CD14-positive monocyte (primary cell): ENCODE results near the gene TRRAP. TPM values are rescaled to one million over a fixed set of nuclear protein-coding genes. Genes with fewer than 3 reads are reported as not detected.

Source experiments
- DNase-seq, 3 donors: peaks; one replicate each; pipeline ENCODE4 v3.0.0-alpha.2; 2011 to 2022
- H2AFZ ChIP-seq: 2 replicates; pipeline ENCODE4 v1.6.0; 2012; ENCODE audit warnings: mild to moderate bottlenecking, low read depth, low read length, inconsistent platforms; ENCODE audit not compliant: insufficient read depth, poor library complexity, severe bottlenecking
- H3K27ac ChIP-seq, 2 donors: 1 replicate in 1 of 2; 2 replicates in 1 of 2; pipeline ENCODE4 v1.5.1; 2012 to 2013; ENCODE audit warnings: low read length in 2 of 2, control low read depth in 1 of 2, inconsistent platforms in 1 of 2, low read depth in 1 of 2, mild to moderate bottlenecking in 1 of 2
- H3K27me3 ChIP-seq, 2 donors: one replicate each; pipeline versions ENCODE4 v1.6.0 to v1.6.1; 2011 to 2013; ENCODE audit warnings: low read length in 2 of 2; ENCODE audit not compliant: control insufficient read depth in 2 of 2, insufficient read depth in 2 of 2
- H3K36me3 ChIP-seq, 2 donors: replicated peaks in 1 of 2; 1 replicate in 1 of 2; 2 replicates in 1 of 2; pipeline versions ENCODE4 v1.5.1 to v1.6.1; 2012 to 2013; ENCODE audit warnings: low read length in 2 of 2, control low read depth in 1 of 2, inconsistent platforms in 1 of 2, mild to moderate bottlenecking in 1 of 2; ENCODE audit not compliant: insufficient read depth in 2 of 2, control insufficient read depth in 1 of 2
- H3K4me1 ChIP-seq, 2 donors: 1 replicate in 1 of 2; 2 replicates in 1 of 2; pipeline versions ENCODE4 v1.5.1 to v1.6.1; 2012 to 2013; ENCODE audit warnings: low read length in 2 of 2, control low read depth in 1 of 2, inconsistent platforms in 1 of 2, mild to moderate bottlenecking in 1 of 2, moderate library complexity in 1 of 2; ENCODE audit not compliant: insufficient read depth in 2 of 2, control insufficient read depth in 1 of 2
- H3K4me2 ChIP-seq: replicated peaks from 2 replicates; pipeline ENCODE3; 2012; ENCODE audit warnings: low read length, moderate library complexity, mild to moderate bottlenecking; ENCODE audit not compliant: poor library complexity, severe bottlenecking; ENCODE audit errors: extremely low read depth
- H3K4me3 ChIP-seq, 3 experiments: fragments of 200-600 bp in 1 of 3; sonication (generic) in 1 of 3; replicated peaks in 1 of 3; 1 replicate in 2 of 3; 2 replicates in 1 of 3; pipeline ENCODE4 v1.5.1; 2011 to 2013; ENCODE audit warnings: low read length in 3 of 3, mild to moderate bottlenecking in 3 of 3, control low read depth in 2 of 3, low read depth in 2 of 3, inconsistent platforms in 1 of 3, moderate library complexity in 1 of 3
- H3K79me2 ChIP-seq: 2 replicates; pipeline ENCODE4 v1.6.0; 2012; ENCODE audit warnings: mild to moderate bottlenecking, control low read depth, inconsistent platforms, low read length, moderate library complexity; ENCODE audit not compliant: insufficient read depth
- H3K9ac ChIP-seq: 2 replicates; pipeline ENCODE4 v1.6.0; 2017; ENCODE audit warnings: low read length, mild to moderate bottlenecking; ENCODE audit not compliant: insufficient read depth, poor library complexity, severe bottlenecking
- H3K9me3 ChIP-seq, 2 donors: replicated peaks in 1 of 2; 1 replicate in 1 of 2; 2 replicates in 1 of 2; pipeline versions ENCODE4 v1.5.1 to v1.6.1; 2012 to 2013; ENCODE audit warnings: low read length in 2 of 2, control low read depth in 1 of 2; ENCODE audit not compliant: control insufficient read depth in 1 of 2, insufficient read depth in 1 of 2
- H4K20me1 ChIP-seq: 2 replicates; pipeline ENCODE4 v1.6.0; 2012; ENCODE audit warnings: mild to moderate bottlenecking, low read length, control low read depth, moderate library complexity; ENCODE audit not compliant: insufficient read depth
- H3K27ac Mint-ChIP-seq, 7 donors: one replicate each; pipeline ENCODE4 v1.8.0; 2020; ENCODE audit warnings: mild to moderate bottlenecking in 7 of 7, mixed read lengths in 7 of 7, moderate library complexity in 6 of 7, inconsistent platforms in 2 of 7
- H3K27me3 Mint-ChIP-seq, 3 donors: one replicate each; pipeline ENCODE4 v1.8.0; 2021 to 2022; ENCODE audit warnings: low read depth in 3 of 3, mild to moderate bottlenecking in 3 of 3, mixed read lengths in 3 of 3, moderate library complexity in 3 of 3, inconsistent platforms in 1 of 3
- H3K36me3 Mint-ChIP-seq, 2 donors: one replicate each; pipeline ENCODE4 v1.8.0; 2020; ENCODE audit warnings: mixed read lengths in 2 of 2, inconsistent platforms in 1 of 2, mild to moderate bottlenecking in 1 of 2
- H3K4me1 Mint-ChIP-seq: one replicate; pipeline ENCODE4 v1.8.0; 2020; ENCODE audit warnings: mild to moderate bottlenecking, mixed read lengths
- H3K4me3 Mint-ChIP-seq, 2 donors: one replicate each; pipeline ENCODE4 v1.8.0; 2020; ENCODE audit warnings: mild to moderate bottlenecking in 2 of 2, mixed read lengths in 2 of 2, moderate library complexity in 1 of 2
- H3K9me3 Mint-ChIP-seq, 7 donors: one replicate each; pipeline ENCODE4 v1.8.0; 2020 to 2022; ENCODE audit warnings: mixed read lengths in 7 of 7, mild to moderate bottlenecking in 6 of 7, moderate library complexity in 6 of 7, inconsistent platforms in 2 of 7
- WGBS: methylation state at CpG from one replicate; pipeline ENCODE4 v1.1.5; 2013; ENCODE audit warnings: missing lambda C conversion rate; ENCODE audit not compliant: insufficient coverage; 5-methylcytosine and 5-hydroxymethylcytosine counted together
- intact Hi-C, 2 donors: fragments of 100-400 bp; cut with micrococcal nuclease; formaldehyde crosslinking; loops; one replicate each; pipeline versions ENCODE4 v1.15.0 to v1.15.1; 2023
- polyA plus RNA-seq, 3 donors: library from polyadenylated mRNA; depleted of rRNA in 1 of 3; unstranded in 2 of 3; stranded (reverse) in 1 of 3; fragments of 300-500 nt in 2 of 3; fragments of >200 nt in 1 of 3; fragmentation: Illumina TruSeq in 2 of 3; gene quantifications; 1 replicate in 2 of 3; 2 replicates in 1 of 3; pipeline ENCODE4 v1.2.3, GENCODE V29; 2012 to 2021
- TF ChIP-seq, protein P1 (sequence below): fragments of 200-600 bp; IDR thresholded peaks from one replicate; pipeline ENCODE4 v1.8.0; 2022; ENCODE audit warnings: antibody characterized with exemption, mild to moderate bottlenecking

Gene TRRAP
- polyA plus RNA-seq, 3 donors: 0.67 to 12.2 (median 1.2) TPM

DNA sequence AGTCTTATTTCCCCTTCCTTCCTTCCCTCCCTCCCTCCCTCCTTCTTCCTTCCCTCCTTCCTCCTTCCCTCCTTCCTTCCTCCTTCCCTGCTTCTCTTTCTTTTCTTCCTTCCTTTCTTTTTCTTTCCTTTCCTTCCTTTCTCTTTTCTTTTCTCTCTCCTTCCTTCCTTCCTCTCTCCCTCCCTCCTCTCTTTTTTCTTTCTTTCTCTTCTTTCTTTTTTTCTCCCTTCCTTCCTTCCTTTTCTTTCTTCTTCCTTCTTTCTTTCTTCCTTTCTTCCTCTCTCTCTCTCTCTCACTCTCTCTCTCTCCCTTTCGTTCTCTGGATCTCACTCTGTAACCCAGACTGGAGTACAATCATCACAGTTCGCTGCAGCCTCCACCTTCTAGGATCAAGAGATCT, 14.7 kb upstream of the TRRAP start:
- H3K4me2 ChIP-seq: no peak overlapping the region
- 86% methylated on average over 1 of the region's 2 CpGs for WGBS
- no peaks in the 10 kb centered on the region for H3K9me3 ChIP-seq
- peaks cover 30% of the 10 kb centered on the region for H3K4me1 Mint-ChIP-seq
- no peak overlapping the region for H3K4me3 ChIP-seq
- peaks cover 18 to 22% of the 10 kb centered on the region in 2 donors for H3K4me1 ChIP-seq
- H3K27ac ChIP-seq: no peak overlapping the region
- H4K20me1 ChIP-seq: no peaks in the 10 kb centered on the region
- H3K79me2 ChIP-seq: no peaks in the 10 kb centered on the region
- peaks cover 28 to 46% (median 42%) of the 10 kb centered on the region in 3 donors for H3K27me3 Mint-ChIP-seq
- H3K9ac ChIP-seq: no peak overlapping the region
- intact Hi-C loops: no loop called here
- H3K9me3 Mint-ChIP-seq: peaks cover 0 to 5% (median 0%) of the 10 kb centered on the region in 7 donors
- no peak for DNase-seq
- H3K27me3 ChIP-seq: peaks cover 5 to 20% of the 10 kb centered on the region in 2 donors
- H2AFZ ChIP-seq: no peak overlapping the region
- TF ChIP-seq, protein P1, sequence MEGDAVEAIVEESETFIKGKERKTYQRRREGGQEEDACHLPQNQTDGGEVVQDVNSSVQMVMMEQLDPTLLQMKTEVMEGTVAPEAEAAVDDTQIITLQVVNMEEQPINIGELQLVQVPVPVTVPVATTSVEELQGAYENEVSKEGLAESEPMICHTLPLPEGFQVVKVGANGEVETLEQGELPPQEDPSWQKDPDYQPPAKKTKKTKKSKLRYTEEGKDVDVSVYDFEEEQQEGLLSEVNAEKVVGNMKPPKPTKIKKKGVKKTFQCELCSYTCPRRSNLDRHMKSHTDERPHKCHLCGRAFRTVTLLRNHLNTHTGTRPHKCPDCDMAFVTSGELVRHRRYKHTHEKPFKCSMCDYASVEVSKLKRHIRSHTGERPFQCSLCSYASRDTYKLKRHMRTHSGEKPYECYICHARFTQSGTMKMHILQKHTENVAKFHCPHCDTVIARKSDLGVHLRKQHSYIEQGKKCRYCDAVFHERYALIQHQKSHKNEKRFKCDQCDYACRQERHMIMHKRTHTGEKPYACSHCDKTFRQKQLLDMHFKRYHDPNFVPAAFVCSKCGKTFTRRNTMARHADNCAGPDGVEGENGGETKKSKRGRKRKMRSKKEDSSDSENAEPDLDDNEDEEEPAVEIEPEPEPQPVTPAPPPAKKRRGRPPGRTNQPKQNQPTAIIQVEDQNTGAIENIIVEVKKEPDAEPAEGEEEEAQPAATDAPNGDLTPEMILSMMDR: no peak
- no peaks in the 10 kb centered on the region for H3K36me3 Mint-ChIP-seq
- H3K27ac Mint-ChIP-seq: peak overlapping the region in 1 of 7 donors; percentile 33
- peak overlapping the region in 1 of 2 donors; percentile 56 for H3K4me3 Mint-ChIP-seq
- H3K36me3 ChIP-seq: no peaks in the 10 kb centered on the region

DNA sequence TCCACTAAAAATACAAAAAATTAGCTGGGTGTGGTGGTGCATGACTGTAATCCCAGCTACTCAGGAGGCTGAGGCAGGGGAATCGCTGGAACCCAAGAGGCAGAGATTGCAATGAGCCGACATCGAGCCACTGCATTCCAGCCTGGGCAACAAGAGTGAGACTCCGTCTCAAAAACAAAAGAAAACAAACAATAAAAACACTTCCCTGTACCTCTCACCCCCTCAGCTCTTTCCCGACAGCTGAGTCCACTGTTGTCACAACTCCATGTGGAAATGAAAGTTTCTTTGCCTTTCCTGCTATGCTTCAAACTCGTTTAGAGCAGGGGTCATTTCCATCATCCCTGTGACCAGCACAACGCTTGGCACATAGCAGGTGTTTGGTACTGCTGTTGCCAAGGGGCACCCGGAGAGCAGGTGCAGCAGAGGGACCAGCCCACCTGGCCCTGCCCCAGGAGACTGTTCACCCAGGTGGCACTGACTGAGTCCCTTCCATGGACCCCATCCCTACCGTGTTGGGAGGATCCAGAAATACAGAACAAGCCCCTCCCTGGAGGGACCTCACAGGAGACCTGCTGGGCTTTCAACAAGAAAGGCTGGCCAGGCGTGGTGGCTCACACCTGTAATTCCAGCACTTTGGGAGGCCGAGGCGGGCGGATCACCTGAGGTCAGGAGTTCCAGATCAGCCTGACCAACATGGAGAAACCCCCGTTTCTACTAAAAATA, 13.4 kb upstream of the TRRAP start:
- TF ChIP-seq, protein P1: no peak
- intact Hi-C loops: no loop called here
- H2AFZ ChIP-seq: no peak overlapping the region
- H3K27ac ChIP-seq: no peak overlapping the region
- Mint-ChIP-seq H3K27me3 (peaks cover 36 to 52% (median 51%) of the 10 kb centered on the region in 3 donors), H3K9me3 (peaks cover 0 to 6% (median 0%) of the 10 kb centered on the region in 7 donors), H3K27ac (peak overlapping the region in 1 of 7 donors; percentile 15), H3K4me3 (no peak overlapping the region), H3K4me1 (peaks cover 36% of the 10 kb centered on the region), H3K36me3 (no peaks in the 10 kb centered on the region)
- 68% methylated on average over 13 of the region's 14 CpGs for WGBS
- no peak overlapping the region for H3K4me2 ChIP-seq
- peaks cover 31 to 32% of the 10 kb centered on the region in 2 donors for H3K4me1 ChIP-seq
- H4K20me1 ChIP-seq: no peaks in the 10 kb centered on the region
- H3K9ac ChIP-seq: no peak overlapping the region
- no peaks in the 10 kb centered on the region for H3K79me2 ChIP-seq
- H3K4me3 ChIP-seq: no peak overlapping the region
- H3K27me3 ChIP-seq: peaks cover 15 to 32% of the 10 kb centered on the region in 2 donors
- H3K36me3 ChIP-seq: no peaks in the 10 kb centered on the region
- H3K9me3 ChIP-seq: peaks cover 0 to 9% of the 10 kb centered on the region in 2 donors
- no peak for DNase-seq
